A549 treated with RU486 at 1 μM for 4 hours (cell line): ENCODE measurements around the gene HLA-DQB1. TPM values are rescaled to one million over a fixed set of nuclear protein-coding genes. Genes with fewer than 3 reads are reported as not detected.

Experiments used
- total RNA-seq: library from RNA; stranded (reverse); fragments of 200-300 nt; extraction: Qiagen RNA extraction; gene quantifications from 5 replicates; pipeline ENCODE4 v1.2.3, GENCODE V29; 2022; ENCODE audit warnings: low read depth

HLA-DQB1 gene
- not detected in 5 replicates for total RNA-seq

DNA sequence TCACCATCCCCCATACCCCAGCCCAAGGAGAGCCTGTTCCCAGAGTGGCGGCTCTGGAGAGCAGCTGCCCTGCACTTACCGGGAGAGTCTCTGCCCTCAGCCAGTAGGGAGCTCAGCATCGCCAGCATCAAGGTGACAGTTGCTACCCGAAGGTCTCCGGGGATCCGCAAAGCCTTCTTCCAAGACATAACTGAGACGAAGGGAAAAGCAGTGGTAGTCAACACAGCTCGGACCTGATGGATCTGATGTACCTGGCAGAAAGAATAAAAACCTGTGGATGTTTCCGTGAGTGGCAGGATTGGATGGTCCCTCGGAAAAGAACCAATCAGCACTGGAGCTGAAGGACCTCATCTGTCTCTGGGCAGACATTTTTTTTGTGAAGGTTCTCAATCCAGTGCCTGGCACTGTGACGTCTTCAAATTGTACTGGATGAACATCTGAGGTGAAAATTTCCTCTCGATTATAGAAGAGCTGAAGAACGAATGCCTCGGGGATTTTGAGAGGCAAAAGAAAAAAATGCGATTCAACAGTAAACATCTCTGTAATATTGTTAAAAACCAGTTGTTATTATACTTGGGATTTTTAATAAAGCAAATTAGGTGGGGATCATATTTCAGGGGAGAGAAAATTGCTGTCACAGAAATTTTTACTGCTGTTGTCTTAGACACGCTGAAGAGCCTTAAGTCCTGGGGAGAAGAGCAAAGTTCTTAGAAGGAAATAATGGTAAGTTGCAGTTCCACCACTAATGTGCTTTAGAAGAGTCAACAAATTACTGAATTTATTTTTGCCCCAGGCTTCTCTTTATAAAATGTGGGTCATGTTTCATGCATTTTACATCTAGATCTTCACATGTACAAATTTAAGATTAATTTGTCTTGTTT lies at the start of gene HLA-DQB1:
TSS of gene HLA-DQB1 (minus strand) at position 238 of the 881 bp plus-strand sequence. CDS start at position 188, 50 bp downstream.

DNA sequence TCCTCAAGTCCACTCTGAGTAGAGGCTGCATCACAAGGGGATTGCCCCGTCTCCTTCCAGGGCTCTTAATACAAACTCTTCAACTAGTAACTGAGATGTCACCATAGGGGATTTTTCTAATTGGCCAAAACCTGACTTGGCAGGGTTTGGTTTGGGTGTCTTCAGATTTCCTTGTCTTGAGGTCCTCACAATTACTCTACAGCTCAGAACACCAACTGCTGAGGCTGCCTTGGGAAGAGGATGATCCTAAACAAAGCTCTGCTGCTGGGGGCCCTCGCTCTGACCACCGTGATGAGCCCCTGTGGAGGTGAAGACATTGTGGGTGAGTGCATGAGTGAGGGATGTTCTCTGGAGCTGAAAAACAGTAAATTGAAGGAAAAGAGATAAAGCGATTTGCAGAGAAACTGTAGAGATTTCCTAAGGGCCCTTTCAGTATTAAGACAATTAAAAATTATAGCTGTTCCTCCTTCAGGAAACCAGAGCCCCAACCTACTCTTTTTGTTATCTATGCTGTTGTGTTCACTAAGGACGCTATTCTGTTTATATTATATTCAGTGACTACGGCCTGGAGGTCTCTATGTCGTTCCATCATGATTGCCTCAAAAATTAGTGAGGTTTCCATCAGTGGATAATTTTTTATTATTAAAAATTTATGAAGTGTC lies 29.1 kb downstream of the HLA-DQB1 start, which contains the start of gene HLA-DQA1:
TSS of gene HLA-DQA1 (plus strand) at position 188 of the 662 bp plus-strand sequence. CDS start at position 241, 53 bp downstream.

Other genes with a start within 250 kb of the HLA-DQB1 start
- not detected in 5 replicates for gene HLA-DRA, start 226.8 kb downstream of the HLA-DQB1 start, total RNA-seq
- not detected in 5 replicates for gene HLA-DRB5, start 136.4 kb downstream of the HLA-DQB1 start, total RNA-seq
- gene HLA-DRB1, start 76.8 kb downstream of the HLA-DQB1 start, total RNA-seq, result not detected in 5 replicates
- not detected in 5 replicates for gene HLA-DQA1, start 29.3 kb downstream of the HLA-DQB1 start, total RNA-seq
- gene HLA-DQA2, start 74.7 kb upstream of the HLA-DQB1 start, total RNA-seq, result not detected in 5 replicates
- not detected in 5 replicates for gene HLA-DQB2, start 96.9 kb upstream of the HLA-DQB1 start, total RNA-seq
- 0.13 to 0.21 TPM (median 0.13 TPM) in 3 of 5 replicates, not detected in the others for gene HLA-DOB, start 150.3 kb upstream of the HLA-DQB1 start, total RNA-seq
- 17.3 to 20.6 TPM (median 18.7 TPM) in 5 replicates for gene TAP2, start 172.1 kb upstream of the HLA-DQB1 start, total RNA-seq
- 18.8 to 25.1 TPM (median 19.3 TPM) in 5 replicates for gene PSMB8, start 177.4 kb upstream of the HLA-DQB1 start, total RNA-seq
- 29.1 to 38.0 TPM (median 33.0 TPM) in 5 replicates for gene TAP1, start 187.0 kb upstream of the HLA-DQB1 start, total RNA-seq
- gene PSMB9, start 187.5 kb upstream of the HLA-DQB1 start, total RNA-seq, result 13.9 to 21.8 TPM (median 18.1 TPM) in 5 replicates